Stimulated activated CD8-positive, alpha-beta memory T cell treated with anti-CD3 and anti-CD28 coated beads, Interleukin-7, amount 100 ng/mL, for 4 hours (primary cell): ENCODE data around the gene CALN1.
"Not testable (repeated sequence)": the region's sequence is repeated elsewhere in the genome, so short reads cannot be mapped to it uniquely, and the experiment has no call there.

ENCODE experiments used
- DNase-seq, 2 donors: peaks; one replicate each; pipeline ENCODE4 v3.0.0-alpha.2; 2020; ENCODE audit warnings: low read depth in 2 of 2

CALN1 gene

GRCh38 chr7:72412121-72412618, at the start of gene CALN1:
Gene CALN1 (minus strand): TSS chr7:72412338.
- not testable (repeated sequence) for DNase-seq

GRCh38 chr7:72453471-72453870, 41.3 kb upstream of the CALN1 start:
- no peak for DNase-seq

GRCh38 chr7:72447465-72448204, 35.5 kb upstream of the CALN1 start:
- DNase-seq: no peak

GRCh38 chr7:72446591-72447462, 34.7 kb upstream of the CALN1 start:
- DNase-seq: no peak

- DNase-seq: no peak
Measured at GRCh38 chr7:72446131-72446530, 34.0 kb upstream of the CALN1 start.

- no peak for DNase-seq
Measured at GRCh38 chr7:72445580-72445979, 33.4 kb upstream of the CALN1 start.

GRCh38 chr7:72445075-72445474, 32.9 kb upstream of the CALN1 start:
- no peak for DNase-seq

GRCh38 chr7:72444026-72444776, 32.1 kb upstream of the CALN1 start:
- DNase-seq: no peak

GRCh38 chr7:72441791-72442190, 29.7 kb upstream of the CALN1 start:
- DNase-seq: no peak

GRCh38 chr7:72438491-72438890, 26.4 kb upstream of the CALN1 start:
- DNase-seq: no peak

- no peak for DNase-seq
Measured at GRCh38 chr7:72437610-72438009, 25.5 kb upstream of the CALN1 start.

- no peak for DNase-seq
Measured at GRCh38 chr7:72437061-72437585, 25.0 kb upstream of the CALN1 start.

GRCh38 chr7:72435925-72436480, 23.9 kb upstream of the CALN1 start:
- no peak for DNase-seq

GRCh38 chr7:72435366-72435765, 23.2 kb upstream of the CALN1 start:
- DNase-seq: no peak

- DNase-seq: no peak
Measured at GRCh38 chr7:72430531-72430930, 18.4 kb upstream of the CALN1 start.

- DNase-seq: no peak
Measured at GRCh38 chr7:72429316-72429715, 17.2 kb upstream of the CALN1 start.

GRCh38 chr7:72416846-72417245, 4.7 kb upstream of the CALN1 start:
- no peak for DNase-seq

- DNase-seq: no peak
Measured at GRCh38 chr7:72415586-72415985, 3.4 kb upstream of the CALN1 start.

GRCh38 chr7:72413886-72414285, 1.7 kb upstream of the CALN1 start:
- DNase-seq: no peak

- no peak for DNase-seq
Measured at GRCh38 chr7:72413290-72413689, 1.2 kb upstream of the CALN1 start.

GRCh38 chr7:72411419-72411818, 719 bp downstream of the CALN1 start:
- no peak for DNase-seq

- no peak for DNase-seq
Measured at GRCh38 chr7:72409638-72410015, 2.5 kb downstream of the CALN1 start.
